SKM-1 treated with dmso at 0.1 percent for 144 hours (cell line): ENCODE results near the gene MAL.

Experiments used
- DNase-seq: peaks from one replicate; lab custom pipeline; 2025; ENCODE audit not compliant: unreplicated experiment; lab: John Stamatoyannopoulos, UW

The MAL gene

DNA sequence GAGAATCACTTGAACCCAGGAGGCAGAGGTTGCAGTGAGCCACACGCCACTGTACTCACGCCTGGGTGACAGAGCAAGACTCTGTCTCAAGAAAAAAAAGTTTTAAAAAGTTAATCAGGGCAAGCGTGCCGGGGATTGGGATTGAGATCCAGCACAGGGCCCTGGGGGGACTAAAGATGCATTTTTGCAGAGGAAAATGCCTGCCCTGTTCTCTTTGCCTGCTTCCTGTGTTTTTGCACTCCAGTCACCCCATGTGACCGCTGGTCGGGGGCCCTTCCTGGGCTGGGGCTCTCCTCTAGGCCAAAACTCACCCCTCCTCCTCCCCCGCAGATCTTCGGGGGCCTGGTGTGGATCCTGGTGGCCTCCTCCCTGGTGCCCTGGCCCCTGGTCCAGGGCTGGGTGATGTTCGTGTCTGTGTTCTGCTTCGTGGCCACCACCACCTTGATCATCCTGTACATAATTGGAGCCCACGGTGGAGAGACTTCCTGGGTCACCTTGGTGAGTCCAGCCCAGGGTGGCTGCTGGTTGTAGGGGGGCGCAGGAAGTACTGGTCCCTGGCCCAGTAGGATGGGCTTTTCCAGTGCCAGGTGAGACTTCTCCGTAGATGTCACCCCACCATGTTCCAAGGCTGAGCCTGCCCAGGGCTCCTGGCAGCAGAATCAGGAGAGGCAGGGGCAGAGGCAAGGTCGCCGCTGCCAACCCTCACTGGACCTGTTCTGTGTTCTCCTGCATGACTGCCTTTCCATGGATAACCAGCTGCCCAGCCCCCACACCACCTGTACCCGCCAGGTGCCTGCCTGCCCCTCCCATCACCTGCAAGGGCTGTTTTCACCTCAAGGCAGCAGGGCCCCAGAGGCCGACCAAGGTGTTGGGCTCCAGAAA, 22.4 kb downstream of the MAL start:
- no peak for DNase-seq

- no peak for DNase-seq
Measured at GRCh38 chr2:95048825-95049682, 23.5 kb downstream of the MAL start.

- no peak for DNase-seq
Measured at GRCh38 chr2:95049683-95049955, 24.1 kb downstream of the MAL start.

- no peak for DNase-seq
Measured at GRCh38 chr2:95049961-95050360, 24.5 kb downstream of the MAL start.

GRCh38 chr2:95050385-95051300, 25.1 kb downstream of the MAL start:
- DNase-seq: no peak

GRCh38 chr2:95051626-95052025, 26.1 kb downstream of the MAL start:
- no peak for DNase-seq

DNA sequence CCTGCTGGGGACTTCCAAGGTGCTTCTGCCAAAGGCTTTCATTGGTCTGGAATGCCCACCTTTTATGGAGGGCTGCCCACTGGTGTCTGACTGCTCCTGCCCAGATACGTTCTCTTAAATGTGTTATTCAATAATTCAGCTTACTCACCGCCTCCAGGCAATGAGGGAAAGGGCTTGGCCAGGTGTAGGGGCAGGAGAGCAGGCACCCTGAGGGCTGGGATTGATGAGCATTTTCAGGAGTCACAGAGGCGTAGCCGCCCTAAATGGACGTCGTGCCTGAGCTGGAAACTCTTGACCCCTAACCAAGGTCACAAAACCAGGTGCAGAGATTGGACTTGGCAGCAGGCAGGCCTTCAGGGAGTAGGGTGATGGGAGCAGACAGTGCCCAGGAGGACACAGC, 26.8 kb downstream of the MAL start:
- no peak for DNase-seq

DNA sequence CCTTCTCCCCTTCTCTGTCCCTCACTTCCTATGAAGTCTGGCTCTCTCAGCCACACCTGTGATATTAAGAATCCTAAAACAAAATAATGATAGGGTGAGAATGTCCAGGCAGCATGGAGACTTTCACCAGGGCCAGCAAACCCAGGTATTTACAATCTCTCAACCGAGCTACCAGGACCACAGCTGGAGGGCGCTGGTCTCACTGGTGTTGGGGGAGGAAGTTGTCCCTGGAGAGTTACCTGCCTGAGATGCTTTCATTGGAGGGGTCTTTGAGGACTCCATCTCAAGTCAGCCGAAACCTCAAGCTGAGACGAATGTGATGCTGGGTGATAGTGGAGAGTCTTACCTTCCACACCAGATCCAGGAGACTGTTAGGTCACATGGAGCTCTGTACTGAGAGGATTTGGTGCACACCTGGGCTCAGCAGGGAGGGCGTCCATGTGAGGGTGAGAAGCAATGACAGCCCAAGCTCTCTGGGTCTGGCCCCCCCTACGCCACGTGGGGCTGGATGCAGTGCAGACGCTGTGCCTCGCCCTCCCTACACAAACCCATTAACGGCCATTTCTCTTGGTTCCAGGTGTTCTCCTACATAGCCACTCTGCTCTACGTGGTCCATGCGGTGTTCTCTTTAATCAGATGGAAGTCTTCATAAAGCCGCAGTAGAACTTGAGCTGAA, 27.4 kb downstream of the MAL start:
- no peak for DNase-seq

DNA sequence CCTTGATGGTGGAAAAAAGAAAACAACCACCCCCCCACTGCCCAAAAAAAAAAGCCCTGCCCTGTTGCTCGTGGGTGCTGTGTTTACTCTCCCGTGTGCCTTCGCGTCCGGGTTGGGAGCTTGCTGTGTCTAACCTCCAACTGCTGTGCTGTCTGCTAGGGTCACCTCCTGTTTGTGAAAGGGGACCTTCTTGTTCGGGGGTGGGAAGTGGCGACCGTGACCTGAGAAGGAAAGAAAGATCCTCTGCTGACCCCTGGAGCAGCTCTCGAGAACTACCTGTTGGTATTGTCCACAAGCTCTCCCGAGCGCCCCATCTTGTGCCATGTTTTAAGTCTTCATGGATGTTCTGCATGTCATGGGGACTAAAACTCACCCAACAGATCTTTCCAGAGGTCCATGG, 28.0 kb downstream of the MAL start:
- no peak for DNase-seq

DNA sequence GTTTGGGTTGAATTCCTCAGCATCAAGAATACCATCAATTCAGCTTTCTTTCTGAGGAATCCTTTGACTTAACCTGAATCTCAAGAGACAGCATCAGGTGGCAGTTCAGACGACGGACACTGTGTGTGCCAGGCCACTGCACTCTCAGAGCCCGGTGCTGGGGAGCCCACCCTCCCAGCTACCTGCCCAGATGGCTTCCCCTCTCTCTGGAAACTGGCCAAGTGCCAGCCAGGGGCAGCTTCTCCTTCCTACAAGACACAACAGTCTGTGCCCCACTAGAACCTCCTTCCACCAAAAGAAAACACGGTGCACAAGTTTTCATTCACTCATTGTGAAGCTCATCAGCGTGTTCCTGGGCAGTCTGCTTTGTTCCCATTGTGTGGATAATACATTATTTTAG, 28.5 kb downstream of the MAL start:
- DNase-seq: no peak

GRCh38 chr2:95055262-95055661, 29.8 kb downstream of the MAL start:
- DNase-seq: no peak

GRCh38 chr2:95056044-95056443, 30.5 kb downstream of the MAL start:
- DNase-seq: no peak

DNA sequence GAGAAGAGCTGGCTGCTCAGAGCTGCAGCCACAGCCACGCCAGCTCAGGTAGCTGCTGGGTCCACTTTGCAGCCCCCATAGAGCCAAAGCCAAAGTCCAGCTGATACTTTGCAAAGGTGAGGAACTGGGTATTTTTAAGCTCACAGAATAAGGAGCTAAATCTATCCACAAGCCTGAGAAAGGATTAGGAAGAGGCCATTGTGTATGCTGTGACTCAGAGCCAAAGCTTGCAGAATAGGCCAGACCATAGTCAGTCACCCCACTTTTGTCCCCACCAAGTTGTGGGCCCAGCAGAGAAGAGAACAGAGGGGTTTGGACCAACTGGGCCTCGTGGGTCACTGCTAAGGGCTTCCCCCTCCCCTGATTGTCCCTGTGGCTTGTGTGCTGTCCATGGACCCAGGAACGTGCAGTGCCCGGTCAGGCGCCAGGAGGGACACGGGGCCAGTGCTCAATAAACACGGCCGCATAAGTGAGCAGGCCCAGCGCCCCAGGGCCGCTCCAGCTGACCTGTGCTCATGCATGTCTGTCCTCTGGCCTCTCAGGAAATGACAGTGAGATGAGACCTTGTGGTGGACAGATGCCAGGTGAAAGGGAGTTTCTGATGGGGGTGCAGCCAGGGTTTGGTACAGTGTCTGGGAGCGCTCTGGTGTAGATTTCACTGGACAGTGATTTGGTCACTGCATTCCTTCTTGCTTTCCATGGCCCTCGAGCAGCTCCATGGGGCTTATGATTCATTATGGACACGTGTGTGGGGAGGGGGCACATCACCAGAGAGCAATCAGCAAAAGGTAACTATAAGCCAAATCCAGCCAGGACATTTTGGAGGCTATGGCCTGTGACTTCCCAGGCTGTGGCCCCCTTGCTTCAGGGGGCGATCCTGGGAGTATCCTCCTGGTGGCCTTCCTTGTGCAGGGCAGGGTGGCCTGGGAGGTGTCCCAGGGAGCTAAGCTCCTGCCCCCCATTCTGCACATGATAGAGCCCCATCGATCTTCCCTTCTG, 31.3 kb downstream of the MAL start:
- no peak for DNase-seq

DNA sequence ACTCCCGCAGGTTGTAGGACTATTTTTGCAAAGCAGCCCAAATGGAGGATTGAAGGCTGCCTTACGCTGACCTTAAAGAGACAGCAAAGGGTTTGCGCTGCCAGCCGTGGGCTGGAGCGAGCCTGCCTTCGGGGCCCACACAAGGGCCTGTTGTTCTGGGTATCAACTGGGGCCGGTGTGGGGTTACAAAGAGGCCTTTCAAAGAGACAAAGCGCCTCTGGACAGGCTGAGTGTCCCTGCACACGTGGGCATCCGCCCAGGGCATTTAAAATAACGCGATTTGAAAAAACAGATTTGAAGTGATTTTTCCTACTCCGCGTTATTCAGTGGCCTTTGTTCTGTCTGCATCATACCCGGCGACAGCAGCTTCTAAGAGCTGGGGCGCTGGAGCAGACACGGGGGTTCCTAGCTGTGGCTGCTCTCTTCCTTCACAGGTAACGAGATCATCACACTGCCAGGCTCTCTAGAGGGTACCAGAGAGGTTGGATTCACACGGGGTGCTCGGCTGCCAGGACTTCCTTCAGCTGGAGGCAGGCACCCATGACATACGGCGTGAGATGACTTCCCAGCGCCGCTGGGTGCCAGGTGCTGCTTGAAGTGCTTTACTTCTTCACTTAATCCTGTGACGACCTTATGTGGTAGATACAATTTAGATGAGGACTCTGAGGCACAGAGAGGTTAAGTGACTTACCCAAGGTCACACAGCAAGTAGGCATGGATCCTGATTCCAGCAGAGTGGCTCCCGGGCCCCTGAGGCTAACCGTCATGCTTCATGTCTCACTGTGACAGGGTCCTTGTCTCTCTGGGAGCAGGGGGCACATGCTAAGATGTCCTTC, 32.2 kb downstream of the MAL start:
- DNase-seq: no peak

- DNase-seq: no peak
Measured at GRCh38 chr2:95058466-95058988, 33.0 kb downstream of the MAL start.

DNA sequence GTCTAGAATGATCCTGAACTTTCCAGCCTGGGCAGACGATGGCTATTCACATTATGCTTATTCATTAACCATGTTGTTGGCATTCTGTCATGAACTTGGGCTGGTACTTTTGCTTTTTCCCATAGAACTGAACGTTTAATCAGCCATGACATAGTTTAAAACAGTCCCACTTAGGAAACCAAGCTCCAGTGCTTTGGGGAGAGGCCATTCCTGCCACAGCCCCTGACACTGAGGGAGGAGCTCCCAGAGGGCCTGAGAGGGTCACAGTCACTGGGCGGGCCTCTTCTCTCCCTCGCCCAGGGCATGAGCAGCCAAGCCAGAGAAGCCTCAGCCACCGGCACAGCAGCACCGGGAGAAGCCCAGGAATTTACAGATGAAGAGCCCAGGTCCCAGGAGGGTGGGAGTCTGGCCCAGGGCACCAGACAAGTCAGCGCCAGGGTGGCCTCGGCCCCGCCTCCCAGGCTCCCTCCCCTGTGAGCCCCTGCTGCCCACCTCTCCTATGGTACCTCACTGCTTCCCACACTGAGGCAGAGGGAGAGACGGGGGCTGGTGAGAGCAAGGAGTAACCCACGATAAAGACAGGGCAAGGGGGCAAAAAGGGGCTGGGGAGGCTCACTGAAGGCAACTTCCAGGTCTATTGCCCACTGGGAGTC, 33.6 kb downstream of the MAL start:
- DNase-seq: no peak

DNA sequence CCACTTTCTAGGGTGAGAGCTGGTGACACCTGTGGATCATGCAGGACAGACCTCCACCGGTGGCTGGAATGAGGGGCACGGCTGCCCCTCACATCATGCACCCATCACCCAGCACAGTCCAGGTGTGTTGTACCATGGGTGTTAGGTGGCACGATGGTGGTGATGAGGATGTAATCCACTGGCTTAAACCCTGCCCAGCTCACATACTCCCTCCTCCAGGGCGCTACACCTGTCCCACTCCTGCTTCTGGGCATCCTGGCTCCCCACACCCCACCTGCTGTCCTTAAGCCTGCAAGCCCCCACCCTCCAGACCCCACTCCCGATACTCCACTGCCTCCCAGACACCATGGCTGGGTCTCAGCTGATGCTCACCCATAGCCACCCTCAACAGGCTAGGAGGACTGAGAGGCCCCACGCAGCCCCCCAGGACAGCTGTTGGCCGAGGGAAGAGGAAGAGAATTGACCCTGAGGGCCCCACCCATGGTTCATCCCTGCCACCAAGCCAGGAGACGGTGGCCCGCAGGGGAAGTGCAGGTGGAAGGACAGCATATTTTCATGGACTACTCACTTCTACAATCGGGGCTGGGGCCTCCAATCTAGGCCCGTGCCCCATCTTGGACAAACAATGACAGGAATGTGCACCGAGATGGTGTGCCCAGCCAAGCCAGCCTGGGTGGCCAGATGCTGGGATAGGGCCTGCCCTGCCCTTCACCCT, 34.3 kb downstream of the MAL start:
- no peak for DNase-seq
